GM21447 (cell line): ENCODE results near the gene ATP2A3.
"Not testable (repeated sequence)": the region's sequence is repeated elsewhere in the genome, so short reads cannot be mapped to it uniquely, and the experiment has no call there.

Source experiments
- ATAC-seq: cut with Tn5 transposase; IDR thresholded peaks from one replicate; pipeline ENCODE4 v1.9.1; 2021; ENCODE audit not compliant: unreplicated experiment

The ATP2A3 gene

GRCh38 chr17:3956327-3956957, 7.8 kb downstream of the ATP2A3 start:
- ATAC-seq = no peak

- no peak for ATAC-seq
Measured at GRCh38 chr17:3955673-3955988, 8.6 kb downstream of the ATP2A3 start.

GRCh38 chr17:3954976-3955672, 9.1 kb downstream of the ATP2A3 start:
- no peak for ATAC-seq

GRCh38 chr17:3954086-3954485, 10.2 kb downstream of the ATP2A3 start:
- no peak for ATAC-seq

GRCh38 chr17:3953542-3953941, 10.7 kb downstream of the ATP2A3 start:
- no peak for ATAC-seq

GRCh38 chr17:3952186-3952585, 12.1 kb downstream of the ATP2A3 start:
- ATAC-seq = no peak

- ATAC-seq = no peak
Measured at GRCh38 chr17:3951420-3951819, 12.8 kb downstream of the ATP2A3 start.

GRCh38 chr17:3951003-3951402, 13.2 kb downstream of the ATP2A3 start:
- no peak for ATAC-seq

GRCh38 chr17:3950584-3950983, 13.7 kb downstream of the ATP2A3 start:
- no peak for ATAC-seq

GRCh38 chr17:3949418-3949817, 14.8 kb downstream of the ATP2A3 start:
- ATAC-seq = no peak

- ATAC-seq = not testable (repeated sequence)
Measured at GRCh38 chr17:3948551-3948950, 15.7 kb downstream of the ATP2A3 start.

- ATAC-seq = no peak
Measured at GRCh38 chr17:3947318-3947810, 16.9 kb downstream of the ATP2A3 start.

- no peak for ATAC-seq
Measured at GRCh38 chr17:3946711-3947235, 17.5 kb downstream of the ATP2A3 start.

GRCh38 chr17:3944485-3945388, 19.5 kb downstream of the ATP2A3 start:
- no peak for ATAC-seq

- no peak for ATAC-seq
Measured at GRCh38 chr17:3943240-3943891, 20.9 kb downstream of the ATP2A3 start.

- ATAC-seq = no peak
Measured at GRCh38 chr17:3940965-3941698, 23.1 kb downstream of the ATP2A3 start.

- ATAC-seq = no peak
Measured at GRCh38 chr17:3937359-3937758, 26.9 kb downstream of the ATP2A3 start.

GRCh38 chr17:3935825-3936355, 28.3 kb downstream of the ATP2A3 start:
- ATAC-seq = no peak

GRCh38 chr17:3935140-3935542, 29.1 kb downstream of the ATP2A3 start:
- no peak for ATAC-seq

- ATAC-seq = no peak
Measured at GRCh38 chr17:3929764-3930163, 34.5 kb downstream of the ATP2A3 start.
